Mononuclear cell (primary cell): ENCODE results near the gene CSGALNACT2. TPM values are rescaled to one million over a fixed set of nuclear protein-coding genes. Genes with fewer than 3 reads are reported as not detected.

Source experiments
- H3K27me3 ChIP-seq: 2 replicates; pipeline ENCODE4 v1.6.0; 2011; ENCODE audit warnings: low read length, control low read depth; ENCODE audit not compliant: insufficient read depth
- H3K4me1 ChIP-seq: 2 replicates; pipeline ENCODE4 v1.5.1; 2011; ENCODE audit warnings: mild to moderate bottlenecking, low read length, control low read depth; ENCODE audit not compliant: insufficient read depth
- H3K4me3 ChIP-seq: 2 replicates; pipeline ENCODE4 v1.5.1; 2011; ENCODE audit warnings: mild to moderate bottlenecking, low read length, moderate library complexity
- H3K9me3 ChIP-seq: 2 replicates; pipeline ENCODE4 v1.5.1; 2011; ENCODE audit warnings: low read depth, mild to moderate bottlenecking, control low read depth, low read length
- total RNA-seq: library from RNA; depleted of rRNA; stranded (reverse); fragments of >200 nt; gene quantifications from one replicate; pipeline ENCODE4 v1.2.3, GENCODE V29; 2012

The CSGALNACT2 gene
- total RNA-seq, 1 donor = 68.8 TPM

DNA sequence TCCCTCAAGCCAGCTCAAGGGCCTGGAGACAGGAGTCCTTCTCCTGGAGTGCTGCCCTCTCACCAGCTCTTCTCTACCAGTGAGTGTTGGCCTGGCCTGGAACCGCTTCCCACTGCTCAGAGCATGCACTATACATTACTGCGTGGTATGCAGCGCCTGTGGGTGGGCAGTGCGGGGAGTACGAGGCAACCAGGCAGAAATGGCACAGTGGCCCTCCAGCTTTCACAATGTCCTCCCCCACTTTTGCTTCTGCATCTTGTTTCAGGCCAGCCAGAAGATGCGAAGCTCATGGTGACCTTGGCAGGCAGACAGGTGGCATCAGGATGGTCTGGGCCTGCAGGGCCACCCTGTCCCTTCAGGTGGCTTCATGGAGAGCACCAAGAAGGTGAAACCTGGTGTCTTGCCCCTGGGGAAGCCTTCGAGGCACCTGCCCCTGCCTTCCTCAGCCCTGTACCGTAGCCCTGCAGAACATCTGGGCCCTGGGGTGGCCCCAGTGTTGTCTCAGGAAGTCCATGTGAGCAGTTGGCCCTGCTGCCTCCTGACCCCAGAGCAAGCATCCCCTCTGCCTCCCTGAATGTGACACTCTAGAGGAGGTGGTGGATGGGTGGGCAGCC, 92.8 kb downstream of the CSGALNACT2 start:
- H3K9me3 ChIP-seq = no peaks in the 10 kb centered on the region
- H3K4me1 ChIP-seq = peaks cover 30% of the 10 kb centered on the region
- peaks cover 16% of the 10 kb centered on the region for H3K27me3 ChIP-seq
- no peak overlapping the region for H3K4me3 ChIP-seq

DNA sequence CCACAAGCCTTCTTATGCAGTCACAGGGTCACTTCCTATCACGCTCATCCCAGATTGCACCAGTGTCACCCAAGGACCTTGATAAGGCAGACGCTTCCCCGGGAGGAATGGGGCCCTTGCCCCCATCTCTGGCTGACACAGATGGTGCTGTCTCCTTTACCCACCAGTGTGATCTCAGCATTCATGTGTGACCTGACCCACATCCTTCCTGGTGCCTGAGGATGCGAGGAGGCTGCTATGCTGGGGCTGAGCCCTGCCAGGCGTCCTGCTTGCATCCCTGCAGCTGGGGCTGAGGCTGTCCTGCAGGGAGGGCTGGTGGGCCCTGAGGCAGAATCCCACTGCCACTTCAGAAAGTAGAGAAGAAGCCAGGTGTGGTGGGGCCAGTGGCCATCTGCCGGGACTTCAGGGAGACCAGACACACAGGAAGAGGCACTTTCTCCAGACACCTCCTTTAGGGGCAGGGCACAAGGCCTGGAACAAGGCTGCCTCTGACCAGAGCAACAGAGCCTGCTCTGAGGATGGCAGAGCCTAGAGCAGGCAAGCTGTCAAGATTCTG, 93.4 kb downstream of the CSGALNACT2 start:
- peaks cover 30% of the 10 kb centered on the region for H3K4me1 ChIP-seq
- H3K9me3 ChIP-seq = no peaks in the 10 kb centered on the region
- peaks cover 16% of the 10 kb centered on the region for H3K27me3 ChIP-seq
- no peak overlapping the region for H3K4me3 ChIP-seq

DNA sequence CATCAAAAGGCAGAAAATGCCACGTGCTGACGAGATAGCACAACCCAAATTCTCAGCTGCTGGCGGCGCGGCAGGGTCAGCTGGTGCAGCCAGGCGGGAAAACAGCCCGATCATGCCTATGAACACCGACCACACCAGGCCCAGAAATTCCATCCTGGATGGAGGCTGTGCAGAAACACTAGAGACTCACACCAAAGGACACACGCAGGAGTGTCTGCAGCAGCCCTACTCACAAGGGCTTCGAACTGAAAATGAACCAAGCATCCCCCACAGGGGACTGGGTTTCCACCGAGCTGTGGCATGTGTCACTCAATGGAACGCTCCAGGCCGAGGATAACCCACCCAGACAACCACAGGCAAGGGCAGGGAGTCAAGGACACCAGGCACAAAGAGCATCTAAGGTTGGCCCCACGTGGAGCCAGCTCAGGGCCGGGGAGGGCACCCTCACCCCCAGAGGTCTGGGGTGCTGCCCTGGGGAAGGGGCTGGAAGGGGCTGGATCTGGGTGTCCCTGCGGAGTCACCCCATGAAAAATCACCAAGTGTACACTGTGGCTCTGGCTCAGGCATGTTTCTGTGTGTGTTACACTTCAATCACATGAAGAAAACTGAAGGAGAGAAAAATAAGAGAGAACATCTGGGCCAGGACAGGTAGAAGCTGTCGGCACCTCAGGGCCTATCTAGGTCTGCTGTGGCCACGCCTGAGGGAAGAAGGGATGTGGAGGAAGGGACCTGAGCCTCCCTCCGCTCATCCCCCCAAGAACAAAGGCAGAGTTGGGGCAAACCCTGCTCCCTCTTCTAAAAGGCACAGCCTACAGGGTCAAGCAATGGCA, 95.6 kb downstream of the CSGALNACT2 start:
- peaks cover 8% of the 10 kb centered on the region for H3K27me3 ChIP-seq
- H3K4me1 ChIP-seq = peaks cover 24% of the 10 kb centered on the region

DNA sequence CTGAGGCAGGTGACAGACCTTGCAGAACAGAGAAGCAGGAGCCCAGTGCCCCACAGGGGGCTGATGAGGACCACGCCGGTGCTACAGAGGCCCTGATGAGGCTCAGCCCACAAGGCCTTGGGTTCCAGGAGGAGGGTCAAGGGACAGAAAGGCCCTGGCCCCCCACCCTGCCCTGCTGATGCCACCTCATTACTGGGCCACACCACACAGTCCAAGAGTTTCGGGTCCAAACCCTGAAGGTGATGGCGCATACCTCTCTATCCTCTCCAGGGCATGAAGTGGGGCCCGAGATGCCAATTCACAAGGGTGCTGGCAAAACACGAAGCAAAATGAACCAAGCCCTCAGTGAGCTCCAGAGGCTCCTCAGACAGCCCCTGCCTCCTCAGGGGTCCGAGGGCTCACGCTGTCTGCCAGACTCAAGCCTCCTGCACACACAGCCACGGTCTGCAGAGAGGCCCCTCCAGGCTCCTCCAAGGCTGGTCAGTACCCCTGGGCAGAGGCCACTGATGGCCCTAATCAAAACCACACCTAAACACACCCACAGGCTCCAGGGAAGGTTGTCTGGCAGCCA, 96.3 kb downstream of the CSGALNACT2 start:
- peaks cover under 1% of the 10 kb centered on the region for H3K9me3 ChIP-seq
- no peak overlapping the region for H3K4me3 ChIP-seq
- peaks cover 3% of the 10 kb centered on the region for H3K27me3 ChIP-seq
- peaks cover 19% of the 10 kb centered on the region for H3K4me1 ChIP-seq

More for the DNA sequence above, 95.6 kb downstream of the CSGALNACT2 start:
- Histone ChIP-seq H3K4me3 (no peak overlapping the region), H3K9me3 (no peaks in the 10 kb centered on the region)

Other genes with a start within 250 kb of the CSGALNACT2 start
- 0.63 TPM for gene RET, start 61.4 kb upstream of the CSGALNACT2 start, total RNA-seq
- gene RASGEF1A, start 128.6 kb downstream of the CSGALNACT2 start, total RNA-seq = 1.3 TPM
- not detected for gene FXYD4, start 233.2 kb downstream of the CSGALNACT2 start, total RNA-seq